Prostate gland (tissue), 2 donors: ENCODE data around the gene HIVEP2. TPM values are rescaled to one million over a fixed set of nuclear protein-coding genes. Genes with fewer than 3 reads are reported as not detected.

ENCODE experiments used
- DNase-seq: peaks from one replicate; pipeline ENCODE4 v3.0.0-alpha.2; 2019; ENCODE audit warnings: low spot score
- H3K27ac ChIP-seq, 2 donors: fragments of 200-600 bp; sonication (generic); 2 replicates each; pipeline ENCODE4 v1.5.1; 2017 to 2019
- H3K27me3 ChIP-seq: fragments of 200-600 bp; sonication (generic); replicated peaks from 2 replicates; pipeline ENCODE4 v1.5.1; 2019; ENCODE audit not compliant: insufficient read depth
- H3K36me3 ChIP-seq, 2 donors: fragments of 200-600 bp; sonication (generic); 1 replicate in 1 of 2; 2 replicates in 1 of 2; pipeline versions ENCODE4 v1.5.1 to v1.8.1; 2017 to 2019
- H3K4me1 ChIP-seq: fragments of 200-600 bp; sonication (generic); replicated peaks from 2 replicates; pipeline ENCODE4 v1.5.1; 2019
- H3K4me3 ChIP-seq, 2 donors: fragments of 200-600 bp; sonication (generic); 2 replicates each; pipeline ENCODE4 v1.5.1; 2017 to 2019
- H3K9me3 ChIP-seq: fragments of 200-600 bp; sonication (generic); 2 replicates; pipeline ENCODE4 v1.5.1; 2017
- POLR2A ChIP-seq: fragments of 450-650 bp; IDR thresholded peaks from one replicate; pipeline ENCODE4 v1.6.1; 2016; ENCODE audit warnings: antibody characterized with exemption, mild to moderate bottlenecking
- POLR2AphosphoS5 ChIP-seq: sonication (generic); formaldehyde crosslinking; IDR thresholded peaks from one replicate; pipeline ENCODE4 v1.6.1; 2017; ENCODE audit warnings: antibody characterized with exemption
- WGBS: methylation state at CpG from one replicate; pipeline ENCODE4 v1.1.5; 2018; 5-methylcytosine and 5-hydroxymethylcytosine counted together
- intact Hi-C: fragments of 100-400 bp; cut with DNase I; formaldehyde crosslinking; loops from one replicate; pipeline ENCODE4 v1.14.2; 2022
- total RNA-seq, 2 donors: library from RNA; depleted of rRNA; stranded (reverse); fragments of >200 nt; gene quantifications; one replicate each; pipeline ENCODE4 v1.1.0, GENCODE V29; 2016
- TF ChIP-seq, protein P1 (sequence below), 4 experiments: fragments of 200-600 bp in 2 of 4; fragments of 450-650 bp in 2 of 4; sonication (generic) in 2 of 4; IDR thresholded peaks; 1 replicate in 3 of 4; 2 replicates in 1 of 4; pipeline ENCODE4 v1.5.1; 2016 to 2019; ENCODE audit warnings: antibody characterized with exemption in 4 of 4, mild to moderate bottlenecking in 2 of 4, moderate library complexity in 2 of 4

Gene HIVEP2
- total RNA-seq, 2 donors from 2014 or later, result 15.8 to 19.3 TPM

DNA sequence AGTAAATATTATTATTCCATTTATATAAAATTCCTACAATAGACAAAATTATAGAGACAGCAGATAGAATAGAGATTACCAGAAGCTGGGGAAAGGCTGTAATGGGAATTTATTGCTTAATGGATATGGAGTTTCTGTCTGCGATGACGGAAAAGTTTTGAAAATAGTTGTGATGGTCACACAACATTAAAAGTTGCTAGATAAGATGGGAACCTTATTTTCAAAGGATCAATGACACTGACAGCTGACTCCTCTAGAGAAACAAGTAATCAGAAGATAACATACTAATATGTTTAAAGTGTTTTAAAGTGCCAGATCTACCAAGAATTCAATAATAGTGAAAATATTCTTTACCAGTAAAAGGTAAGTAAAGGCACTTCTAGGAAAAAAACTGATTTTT, 236.3 kb downstream of the HIVEP2 start:
- 97% methylated on average over 2 of the region's 2 CpGs for WGBS
- H3K27me3 ChIP-seq, result no peaks in the 10 kb centered on the region
- DNase-seq, result no peak
- H3K4me1 ChIP-seq, result no peaks in the 10 kb centered on the region
- no peaks in the 10 kb centered on the region for H3K9me3 ChIP-seq
- no peaks in the 10 kb centered on the region for H3K36me3 ChIP-seq
- intact Hi-C loops, result no loop called here
- TF ChIP-seq, protein P1, sequence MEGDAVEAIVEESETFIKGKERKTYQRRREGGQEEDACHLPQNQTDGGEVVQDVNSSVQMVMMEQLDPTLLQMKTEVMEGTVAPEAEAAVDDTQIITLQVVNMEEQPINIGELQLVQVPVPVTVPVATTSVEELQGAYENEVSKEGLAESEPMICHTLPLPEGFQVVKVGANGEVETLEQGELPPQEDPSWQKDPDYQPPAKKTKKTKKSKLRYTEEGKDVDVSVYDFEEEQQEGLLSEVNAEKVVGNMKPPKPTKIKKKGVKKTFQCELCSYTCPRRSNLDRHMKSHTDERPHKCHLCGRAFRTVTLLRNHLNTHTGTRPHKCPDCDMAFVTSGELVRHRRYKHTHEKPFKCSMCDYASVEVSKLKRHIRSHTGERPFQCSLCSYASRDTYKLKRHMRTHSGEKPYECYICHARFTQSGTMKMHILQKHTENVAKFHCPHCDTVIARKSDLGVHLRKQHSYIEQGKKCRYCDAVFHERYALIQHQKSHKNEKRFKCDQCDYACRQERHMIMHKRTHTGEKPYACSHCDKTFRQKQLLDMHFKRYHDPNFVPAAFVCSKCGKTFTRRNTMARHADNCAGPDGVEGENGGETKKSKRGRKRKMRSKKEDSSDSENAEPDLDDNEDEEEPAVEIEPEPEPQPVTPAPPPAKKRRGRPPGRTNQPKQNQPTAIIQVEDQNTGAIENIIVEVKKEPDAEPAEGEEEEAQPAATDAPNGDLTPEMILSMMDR (IDR thresholded peaks at IDR 0.05), result no peak
- no peak for TF ChIP-seq POLR2A
- TF ChIP-seq POLR2AphosphoS5, result no peak
- H3K4me3 ChIP-seq, result no peak overlapping the region
- no peak overlapping the region for H3K27ac ChIP-seq

DNA sequence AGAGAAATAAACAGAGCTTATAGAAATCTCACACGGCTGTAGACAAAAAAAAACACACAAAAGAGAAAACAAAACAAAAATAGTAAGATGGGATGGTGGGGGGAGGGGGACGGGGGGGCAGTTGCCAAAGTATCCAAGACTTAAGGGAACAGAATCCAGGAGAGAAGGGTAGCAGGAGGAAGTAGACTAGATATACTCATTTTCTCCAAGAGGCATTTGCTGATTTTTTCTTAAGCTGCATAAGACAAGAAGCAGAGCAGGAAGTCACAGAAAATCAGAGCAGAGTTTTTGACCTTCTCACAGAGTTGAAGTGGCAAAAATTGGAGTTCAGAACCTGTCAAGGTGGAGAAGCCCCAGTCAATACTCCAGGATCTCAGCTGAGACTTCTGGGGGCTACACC, 237.7 kb downstream of the HIVEP2 start:
- intact Hi-C loops, result no loop called here
- H3K4me3 ChIP-seq, result no peak overlapping the region
- WGBS, result 48% methylated on average over 2 of the region's 2 CpGs
- no peak overlapping the region for H3K27ac ChIP-seq
- DNase-seq, result no peak
- no peak for TF ChIP-seq POLR2A
- TF ChIP-seq, protein P1 (IDR thresholded peaks at IDR 0.05), result no peak
- no peak for TF ChIP-seq POLR2AphosphoS5
- no peaks in the 10 kb centered on the region for H3K36me3 ChIP-seq
- H3K27me3 ChIP-seq, result no peaks in the 10 kb centered on the region
- H3K9me3 ChIP-seq, result no peaks in the 10 kb centered on the region
- H3K4me1 ChIP-seq, result no peaks in the 10 kb centered on the region

DNA sequence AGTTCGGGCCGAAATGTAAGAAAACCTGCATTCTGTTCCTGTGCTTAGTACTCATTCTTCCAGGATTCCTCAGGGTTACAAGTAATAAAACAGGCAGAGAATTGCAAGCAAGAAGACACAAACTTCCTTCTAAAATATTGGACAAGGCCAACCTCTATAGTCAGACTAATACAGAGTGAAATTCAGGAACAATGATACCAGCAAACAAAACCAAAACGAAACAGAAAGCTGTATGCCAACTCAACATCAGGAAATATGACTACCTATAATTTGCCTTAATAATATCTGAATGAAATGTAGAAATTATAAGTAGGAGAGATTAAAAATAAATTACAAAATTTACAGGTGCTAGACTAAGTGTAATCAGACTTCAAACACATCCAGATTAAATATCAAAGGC, 238.8 kb downstream of the HIVEP2 start:
- 75% methylated on average over 3 of the region's 3 CpGs for WGBS
- no peak for DNase-seq
- Histone ChIP-seq H3K4me3 (no peak overlapping the region), H3K27me3 (no peaks in the 10 kb centered on the region), H3K27ac (no peak overlapping the region), H3K36me3 (no peaks in the 10 kb centered on the region), H3K4me1 (no peaks in the 10 kb centered on the region), H3K9me3 (no peaks in the 10 kb centered on the region)
- no peak for TF ChIP-seq POLR2AphosphoS5
- TF ChIP-seq POLR2A, result no peak
- TF ChIP-seq, protein P1 (IDR thresholded peaks at IDR 0.05), result no peak
- intact Hi-C loops, result no loop called here

DNA sequence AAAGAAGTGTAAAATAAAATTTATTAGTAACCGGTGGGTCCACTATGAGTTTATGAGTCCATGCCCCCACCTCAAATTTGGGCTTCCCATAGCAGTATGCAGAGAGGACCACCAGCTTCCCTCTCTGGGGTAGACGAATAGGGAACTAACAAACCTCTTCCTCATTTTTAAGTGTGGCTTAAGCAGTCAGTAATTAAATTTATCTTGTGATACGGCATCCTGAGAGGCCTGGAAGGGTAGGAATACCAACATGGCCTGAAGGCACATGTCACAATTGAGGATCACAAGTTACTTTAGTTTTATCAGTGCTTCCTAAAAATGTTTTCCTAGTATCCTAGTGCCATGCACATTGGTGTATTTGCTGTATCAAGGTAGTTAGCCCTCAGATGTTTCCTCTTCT, 239.9 kb downstream of the HIVEP2 start:
- TF ChIP-seq POLR2A, result no peak
- TF ChIP-seq POLR2AphosphoS5, result no peak
- TF ChIP-seq, protein P1 (IDR thresholded peaks at IDR 0.05), result no peak
- no peaks in the 10 kb centered on the region for H3K27me3 ChIP-seq
- WGBS, result 89% methylated on average over 3 of the region's 3 CpGs
- intact Hi-C loops, result no loop called here
- H3K4me3 ChIP-seq, result no peak overlapping the region
- no peak for DNase-seq
- no peak overlapping the region for H3K27ac ChIP-seq
- H3K4me1 ChIP-seq, result no peaks in the 10 kb centered on the region
- no peaks in the 10 kb centered on the region for H3K36me3 ChIP-seq
- no peaks in the 10 kb centered on the region for H3K9me3 ChIP-seq

DNA sequence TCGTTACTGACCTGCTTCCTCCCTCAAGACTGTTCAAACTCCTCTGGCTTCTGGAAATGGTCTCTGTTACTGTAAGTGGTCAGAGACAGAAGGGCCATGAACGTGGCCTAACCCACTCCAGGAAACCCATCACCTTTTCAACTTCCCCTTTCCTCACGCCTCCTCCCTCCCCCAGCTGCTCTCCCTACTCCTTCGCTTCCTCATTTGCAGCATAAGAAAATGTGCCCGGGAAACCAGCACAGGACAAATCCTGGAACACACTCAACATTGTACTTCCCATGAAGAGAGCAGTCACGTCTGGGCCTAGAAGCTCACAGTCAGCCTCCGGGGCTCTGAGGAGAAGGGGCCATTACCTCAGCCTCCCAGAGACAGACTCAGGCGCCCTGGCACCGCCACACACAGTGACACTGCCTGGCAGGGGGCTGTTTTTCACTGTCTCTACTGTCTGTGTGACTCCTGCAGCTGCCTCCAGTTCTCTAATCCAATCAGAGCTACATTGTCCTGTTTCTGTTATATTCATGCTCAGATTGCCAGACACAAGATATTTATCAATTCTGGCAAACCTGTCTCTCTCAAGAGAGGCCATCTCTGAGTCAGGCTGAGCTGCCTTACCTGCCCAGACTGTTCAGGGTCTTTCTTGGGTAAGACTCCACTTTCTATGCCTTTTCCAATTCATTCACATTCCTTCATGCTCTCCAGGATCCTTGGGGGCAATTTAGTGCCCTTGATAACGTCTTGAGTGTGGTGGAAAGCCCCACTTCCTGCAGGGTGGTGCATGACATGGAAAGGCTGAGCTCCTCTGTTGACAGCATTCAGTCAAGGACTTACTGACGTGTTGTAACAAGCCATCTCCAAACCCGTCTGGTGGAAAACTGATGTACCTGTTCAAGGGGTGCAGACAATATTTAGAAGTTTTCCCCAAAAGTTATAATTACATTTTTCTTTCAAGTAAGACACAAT, 242.2 kb downstream of the HIVEP2 start:
- 55% methylated on average over 12 of the region's 12 CpGs for WGBS
- Histone ChIP-seq H3K36me3 (no peaks in the 10 kb centered on the region), H3K4me3 (no peak overlapping the region), H3K27me3 (no peaks in the 10 kb centered on the region), H3K4me1 (no peaks in the 10 kb centered on the region), H3K27ac (no peak overlapping the region), H3K9me3 (no peaks in the 10 kb centered on the region)
- no peak for DNase-seq
- intact Hi-C loops, result no loop called here
- TF ChIP-seq, protein P1 (IDR thresholded peaks at IDR 0.05), result no peak
- TF ChIP-seq POLR2A (no peak), POLR2AphosphoS5 (peak; percentile 4)
